HG03521 (cell line): ENCODE measurements around the gene KPNB1.
A peak's percentile ranks its signal among the peaks of the same experiment; 100 is the strongest.

Experiments
- ATAC-seq: cut with Tn5 transposase; IDR thresholded peaks from one replicate; pipeline ENCODE4 v1.9.1; 2021; ENCODE audit warnings: mild to moderate bottlenecking, moderate library complexity; ENCODE audit not compliant: unreplicated experiment

The KPNB1 gene

GRCh38 chr17:47636273-47637030 lies 13.3 kb upstream of the KPNB1 start:
- ATAC-seq, result no peak

- no peak for ATAC-seq
These were observed 10.8 kb upstream of the KPNB1 start for GRCh38 chr17:47638903-47639302.

- ATAC-seq, result no peak
These were observed 9.6 kb upstream of the KPNB1 start for GRCh38 chr17:47640076-47640475.

- ATAC-seq, result no peak
These were observed 8.5 kb upstream of the KPNB1 start for GRCh38 chr17:47641202-47641601.

- ATAC-seq, result no peak
These were observed 6.6 kb upstream of the KPNB1 start for GRCh38 chr17:47643116-47643515.

GRCh38 chr17:47644324-47644723 lies 5.4 kb upstream of the KPNB1 start:
- no peak for ATAC-seq

GRCh38 chr17:47649972-47650524 lies 329 bp downstream of the KPNB1 start:
- ATAC-seq, result no peak

- ATAC-seq, result peak; percentile 49
These were observed 1.1 kb downstream of the KPNB1 start for GRCh38 chr17:47650525-47651522.

GRCh38 chr17:47651704-47652103 lies 2.0 kb downstream of the KPNB1 start:
- no peak for ATAC-seq

GRCh38 chr17:47652570-47652969 lies 2.9 kb downstream of the KPNB1 start:
- ATAC-seq, result no peak

- no peak for ATAC-seq
These were observed 3.7 kb downstream of the KPNB1 start for GRCh38 chr17:47653442-47653841.

GRCh38 chr17:47654991-47655390 lies 5.3 kb downstream of the KPNB1 start:
- no peak for ATAC-seq

- ATAC-seq, result peak; percentile 53
These were observed 10.4 kb downstream of the KPNB1 start for GRCh38 chr17:47660064-47660492.

GRCh38 chr17:47663912-47664623 lies 14.3 kb downstream of the KPNB1 start:
- ATAC-seq, result no peak

- no peak for ATAC-seq
These were observed 14.9 kb downstream of the KPNB1 start for GRCh38 chr17:47664624-47664941.

GRCh38 chr17:47665655-47666054 lies 15.9 kb downstream of the KPNB1 start:
- ATAC-seq, result no peak

- ATAC-seq, result no peak
These were observed 19.4 kb downstream of the KPNB1 start for GRCh38 chr17:47669081-47669480.

GRCh38 chr17:47670064-47670463 lies 20.3 kb downstream of the KPNB1 start:
- ATAC-seq, result no peak

GRCh38 chr17:47674499-47674898 lies 24.8 kb downstream of the KPNB1 start:
- ATAC-seq, result no peak

GRCh38 chr17:47675380-47676198 lies 25.9 kb downstream of the KPNB1 start:
- ATAC-seq, result no peak
